Colon (tissue), 2 donors: Measurements from ENCODE around the gene SIRT5.

Source experiments
- FAIRE-seq: peaks from 2 replicates; lab custom pipeline; 2012; peaks lifted over from hg19 to GRCh38; lab: Jason Lieb, UNC
- donor health status: control.
- donor health status: control.

SIRT5 gene

GRCh38 chr6:13553646-13554045 lies 20.8 kb upstream of the SIRT5 start:
- FAIRE-seq, result no peak

DNA sequence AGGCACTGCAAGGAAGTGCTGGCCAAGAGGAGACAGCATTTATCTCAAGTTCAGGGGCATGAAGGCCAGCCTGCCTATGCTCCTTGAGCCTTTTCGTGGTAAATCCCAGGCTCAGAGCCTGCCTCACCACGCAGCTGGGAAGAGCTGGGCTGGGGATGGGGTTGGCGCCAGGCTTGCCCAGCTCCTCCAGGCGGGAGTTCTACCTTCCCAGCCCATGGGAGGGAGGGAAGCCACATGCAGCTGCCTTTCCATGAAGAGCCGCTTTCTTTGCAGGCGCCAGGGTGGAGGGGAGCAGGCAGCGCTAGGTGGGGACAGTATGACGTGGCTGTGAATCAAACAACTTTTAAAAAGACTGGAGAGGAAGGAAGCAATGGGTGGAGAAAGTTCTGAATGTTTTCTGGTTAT lies 19.5 kb upstream of the SIRT5 start:
- FAIRE-seq, result no peak

- FAIRE-seq, result no peak
These were observed 16.6 kb upstream of the SIRT5 start for GRCh38 chr6:13557841-13558240.

- no peak for FAIRE-seq
These were observed 15.7 kb upstream of the SIRT5 start for GRCh38 chr6:13558718-13559117.

DNA sequence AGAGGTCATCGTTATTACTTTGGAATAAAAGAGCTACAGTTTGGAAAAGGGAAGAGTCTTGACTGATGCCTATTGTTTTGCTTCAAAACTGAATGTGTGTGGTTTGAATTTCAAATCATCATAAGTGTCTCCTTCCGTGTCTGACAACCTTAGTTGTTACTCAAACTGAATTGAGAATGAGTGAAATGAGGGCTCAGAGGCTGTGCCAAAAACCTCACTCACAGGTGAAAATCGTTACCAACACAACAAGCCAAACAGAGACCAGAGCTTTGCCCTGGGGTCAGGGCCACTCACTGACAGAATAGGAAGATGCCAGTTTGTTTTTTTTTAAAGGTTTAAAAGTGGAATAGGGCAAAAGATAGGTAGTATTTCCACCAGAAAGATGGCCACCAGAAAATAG lies 15.2 kb upstream of the SIRT5 start:
- FAIRE-seq, result no peak

DNA sequence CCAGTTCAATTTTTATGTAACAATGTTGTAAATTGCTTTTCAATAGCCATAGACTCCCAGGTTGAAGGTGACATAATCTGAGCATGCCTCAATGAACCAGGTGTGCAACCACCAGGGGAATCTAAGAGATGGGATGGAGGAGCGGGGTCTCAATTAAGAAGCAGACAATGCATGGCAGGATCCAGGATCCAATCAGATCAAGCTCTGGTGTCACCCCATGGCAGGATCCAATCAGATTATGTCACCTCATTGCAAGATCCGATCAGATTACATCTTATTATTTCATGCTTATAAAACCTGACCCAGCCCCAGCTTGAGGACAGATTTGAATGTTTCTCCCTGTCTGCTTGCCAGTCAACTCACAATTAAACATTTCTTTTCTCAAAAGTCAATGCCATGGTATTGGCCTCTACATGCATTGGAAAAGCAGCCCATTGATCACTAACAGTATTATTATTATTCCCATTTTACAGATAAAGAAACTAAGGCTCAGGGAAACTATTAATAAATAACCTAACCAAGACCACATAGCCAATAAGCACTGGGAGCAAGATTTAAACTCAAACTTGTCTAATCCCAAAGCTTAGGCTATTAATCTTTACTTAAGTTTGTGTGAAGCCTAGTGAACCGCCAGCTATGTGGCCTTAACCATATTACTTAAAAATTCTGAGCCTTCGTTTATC lies 14.3 kb upstream of the SIRT5 start:
- FAIRE-seq, result no peak

- FAIRE-seq, result no peak
These were observed 13.8 kb upstream of the SIRT5 start for GRCh38 chr6:13560651-13561044.

GRCh38 chr6:13561624-13562267 lies 12.7 kb upstream of the SIRT5 start:
- no peak for FAIRE-seq

- FAIRE-seq, result no peak
These were observed 11.4 kb upstream of the SIRT5 start for GRCh38 chr6:13563009-13563408.

GRCh38 chr6:13565921-13566320 lies 8.5 kb upstream of the SIRT5 start:
- no peak for FAIRE-seq

DNA sequence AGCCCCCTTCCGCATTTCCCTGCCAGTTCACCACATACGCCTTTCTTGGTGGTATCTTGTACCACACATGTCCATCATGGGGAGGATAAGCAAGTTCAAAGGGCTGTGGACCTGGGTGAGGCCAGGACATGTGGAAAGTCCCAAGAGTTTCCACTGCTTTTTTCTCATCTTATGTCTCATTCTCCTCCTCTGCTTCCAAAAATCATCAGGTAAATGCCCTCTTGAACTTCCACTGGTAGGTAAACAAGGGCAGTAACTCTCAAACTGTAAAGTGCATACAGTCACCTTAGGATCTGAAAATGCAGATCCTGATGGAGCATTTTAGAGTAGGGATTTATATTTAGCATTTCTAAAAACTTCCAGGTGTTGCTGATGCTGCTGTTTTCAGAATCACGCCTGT lies 7.9 kb upstream of the SIRT5 start:
- no peak for FAIRE-seq

GRCh38 chr6:13568970-13569369 lies 5.4 kb upstream of the SIRT5 start:
- no peak for FAIRE-seq

DNA sequence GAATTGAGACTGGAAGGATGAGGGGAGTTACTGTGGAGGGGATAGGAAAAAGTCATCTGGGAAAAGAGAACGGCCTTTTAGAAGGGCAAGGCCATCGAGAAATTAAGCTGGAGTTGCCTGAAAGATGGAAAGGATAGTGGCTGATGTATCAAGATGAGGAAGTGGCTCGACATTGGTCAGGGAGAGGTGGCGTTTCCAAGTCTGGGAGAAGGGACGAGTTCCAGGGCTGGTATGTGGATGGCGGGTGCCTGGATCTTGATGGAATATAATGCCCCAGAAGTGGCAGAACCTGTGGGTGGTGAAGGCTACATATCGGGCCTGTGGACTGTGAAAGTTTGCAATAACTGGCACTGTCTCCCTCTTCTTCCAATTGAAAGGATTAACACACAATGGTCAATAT lies 2.2 kb upstream of the SIRT5 start:
- no peak for FAIRE-seq

DNA sequence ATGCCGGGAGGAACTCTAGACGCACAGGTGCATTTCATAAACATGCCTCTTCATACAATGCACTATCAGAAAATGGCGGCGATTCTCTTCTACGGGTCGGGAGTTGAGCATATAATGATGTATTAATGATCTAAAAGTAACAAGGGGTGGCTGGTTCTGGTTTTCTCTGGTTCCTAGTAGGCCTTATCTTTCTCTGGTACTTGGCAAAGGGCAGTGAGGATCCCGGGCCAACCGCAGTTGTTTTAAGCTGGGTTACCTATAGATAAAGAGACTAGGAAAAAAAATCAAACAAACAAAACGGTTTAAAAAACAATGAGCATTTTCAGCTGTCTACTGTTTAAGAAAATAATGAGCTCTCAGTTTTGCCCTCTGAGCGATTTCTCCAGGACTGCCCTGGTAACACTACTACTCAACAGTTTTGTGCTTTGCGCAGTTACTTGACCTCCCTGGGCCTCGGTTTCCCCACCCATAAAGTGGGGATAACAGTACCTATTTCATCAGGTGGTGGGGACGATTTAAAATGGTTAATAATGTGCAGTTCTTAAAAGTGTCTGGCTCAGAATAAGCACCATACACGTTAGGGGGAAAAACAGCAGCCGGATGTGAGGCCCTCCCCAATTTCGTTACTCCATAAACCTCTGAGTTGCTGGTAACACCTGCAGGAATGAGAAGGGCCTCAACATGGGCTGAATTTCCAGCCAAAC lies 1.3 kb upstream of the SIRT5 start:
- no peak for FAIRE-seq

DNA sequence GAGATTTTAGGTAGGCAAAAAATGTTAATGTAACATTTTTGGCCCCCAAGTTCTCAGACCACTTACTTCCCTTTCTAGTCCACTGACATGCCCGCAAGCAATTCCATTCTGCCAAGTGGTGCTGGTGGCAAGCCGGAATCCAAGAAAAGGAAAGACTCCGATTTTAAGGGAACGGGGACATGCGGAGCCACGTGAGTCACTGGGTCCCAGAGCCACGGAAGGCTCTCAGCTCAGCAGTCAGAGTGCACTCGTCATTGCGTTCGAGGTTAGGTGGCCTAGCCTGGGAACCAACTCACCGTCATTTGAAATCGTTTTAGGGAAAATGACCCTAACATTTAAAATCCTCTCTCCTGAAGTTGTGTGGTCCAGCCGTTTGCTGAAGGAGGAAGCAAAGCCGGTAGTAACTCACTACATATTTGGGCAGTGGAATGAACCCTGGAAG lies 711 bp upstream of the SIRT5 start:
- no peak for FAIRE-seq

DNA sequence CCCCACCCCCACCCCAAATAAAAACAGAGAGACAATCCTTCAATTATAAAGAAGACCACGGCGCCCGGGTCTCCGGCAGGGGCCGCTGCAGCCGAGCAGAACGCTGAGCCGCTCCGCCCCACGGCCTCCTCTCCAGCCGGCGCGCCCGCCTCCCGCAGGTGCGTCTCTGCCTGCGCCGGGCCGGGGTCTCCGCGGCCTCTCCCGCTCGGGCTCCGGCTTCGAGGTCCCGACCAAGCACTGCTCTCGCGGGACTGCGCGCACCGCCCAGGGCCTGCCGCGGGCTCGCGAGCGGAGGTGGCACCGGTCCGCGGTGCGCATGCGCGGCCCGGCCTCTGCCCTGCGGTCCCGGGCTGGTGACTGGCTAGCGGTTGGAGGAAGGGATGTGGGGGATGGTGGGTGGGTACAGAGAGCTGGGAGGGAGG lies 241 bp upstream of the SIRT5 start:
- no peak for FAIRE-seq

DNA sequence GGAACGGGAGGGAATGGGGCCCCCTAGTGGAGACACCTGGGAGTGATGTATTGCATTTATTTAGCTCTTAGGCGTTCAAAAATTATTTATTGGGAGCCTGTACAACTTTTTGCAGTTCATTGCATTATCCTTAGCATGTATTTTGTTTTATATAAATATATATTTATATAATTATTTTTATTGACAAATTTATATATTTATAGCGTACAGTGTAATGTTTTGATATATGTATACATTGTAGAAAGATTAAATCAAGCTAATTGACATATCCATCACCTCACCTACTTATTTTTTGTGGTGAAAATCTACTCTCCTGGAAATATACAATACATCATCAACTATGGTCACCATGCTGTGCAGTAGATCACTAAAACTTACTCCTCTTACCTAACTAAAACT lies 975 bp downstream of the SIRT5 start:
- FAIRE-seq, result no peak

DNA sequence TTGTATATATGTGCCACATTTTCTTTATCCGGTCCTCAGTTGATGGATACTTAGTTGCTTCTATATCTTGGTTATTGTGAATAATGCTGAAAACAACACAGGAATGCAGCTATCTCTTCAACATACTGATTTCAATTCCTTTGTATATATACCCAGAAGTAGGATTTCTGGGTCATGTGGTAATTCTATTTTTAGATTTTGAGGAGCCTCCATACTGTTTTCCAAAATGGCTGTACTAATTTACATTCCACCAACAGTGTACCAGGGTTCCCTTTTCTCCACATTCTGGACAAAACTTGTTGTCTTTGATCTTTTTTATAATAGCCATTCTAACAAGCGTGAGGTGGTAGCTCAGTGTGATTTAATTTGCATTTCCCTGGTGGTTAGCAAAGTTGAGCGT lies 1.6 kb downstream of the SIRT5 start:
- FAIRE-seq, result no peak

DNA sequence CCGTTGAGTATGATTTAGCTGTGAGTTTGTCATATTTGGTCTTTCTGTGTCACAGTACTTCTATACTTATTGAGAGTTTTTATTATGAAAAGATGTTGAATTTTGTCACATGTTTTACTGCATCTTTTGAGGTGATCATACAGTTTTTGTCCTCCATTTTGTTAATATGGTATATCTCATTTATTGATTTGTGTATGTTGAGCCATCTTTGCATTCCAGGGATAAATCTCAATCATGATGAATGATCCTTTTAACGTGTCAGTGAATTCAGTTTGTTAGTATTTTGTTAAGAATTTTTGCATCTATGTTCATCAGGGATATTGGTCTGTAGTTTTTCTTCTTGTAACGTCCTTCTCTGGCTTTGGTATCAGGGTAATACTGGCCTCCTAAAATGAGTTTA lies 3.5 kb downstream of the SIRT5 start:
- FAIRE-seq, result no peak

DNA sequence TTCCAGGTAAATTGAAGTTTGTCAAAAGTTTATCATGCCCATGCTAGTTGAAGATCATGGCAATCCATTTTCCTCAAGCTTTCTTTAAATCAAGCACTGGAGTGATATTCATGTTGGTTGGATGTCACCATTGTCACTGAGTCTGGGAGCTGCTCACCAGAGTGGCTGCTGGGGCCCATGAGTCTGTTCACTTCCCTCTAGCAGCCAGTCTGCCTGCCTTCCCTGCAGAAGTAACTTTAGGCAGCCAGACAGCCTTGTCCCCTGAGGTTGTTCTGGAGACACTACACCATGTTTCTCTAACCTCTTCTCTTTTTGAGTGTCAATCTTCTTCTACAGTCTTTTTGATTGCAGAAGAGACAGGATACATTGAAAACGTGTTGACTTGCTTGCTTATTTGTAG lies 5.5 kb downstream of the SIRT5 start:
- no peak for FAIRE-seq

DNA sequence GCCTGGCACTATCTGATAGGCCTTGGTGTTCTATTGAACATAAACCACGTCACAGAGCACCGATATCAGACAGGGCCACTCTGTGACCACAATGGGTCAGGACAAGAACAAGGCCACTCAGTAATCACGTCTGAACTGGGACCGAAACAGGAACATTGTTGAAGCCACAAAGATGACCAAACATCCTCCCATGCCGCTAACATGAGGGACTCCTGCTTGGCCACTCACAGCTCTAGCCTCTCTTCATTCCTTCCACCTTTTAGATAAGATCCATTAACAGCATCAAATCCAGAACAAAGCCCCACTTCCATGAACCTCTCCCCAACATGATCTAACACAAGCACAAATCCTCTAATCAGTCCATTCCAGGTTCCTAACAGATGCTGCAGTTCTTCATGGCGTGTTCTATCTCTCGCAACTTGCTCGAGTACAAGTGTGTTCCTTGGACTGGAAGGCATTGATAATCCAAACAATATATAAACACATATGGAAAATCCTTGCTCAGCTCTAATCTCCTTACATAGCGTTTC lies 7.4 kb downstream of the SIRT5 start:
- FAIRE-seq, result no peak

- FAIRE-seq, result no peak
These were observed 12.5 kb downstream of the SIRT5 start for GRCh38 chr6:13586603-13587542.
